Stimulated activated CD4-positive, alpha-beta T cell treated with anti-CD3 and anti-CD28 coated beads, Interleukin-1b, Interleukin-23, amount 100 ng/mL, for 24 hours (primary cell): ENCODE data around the gene GJA1.

Source experiments
- DNase-seq, 4 experiments: peaks; one replicate each; pipeline ENCODE4 v3.0.0-alpha.2; 2020; ENCODE audit warnings: low read depth in 4 of 4, low spot score in 1 of 4

GJA1 gene

GRCh38 chr6:121482751-121483150 is 47.3 kb downstream of the GJA1 start:
- DNase-seq: no peak

- no peak for DNase-seq
These were observed 49.9 kb downstream of the GJA1 start for GRCh38 chr6:121485359-121485811.

- DNase-seq: no peak
These were observed 56.1 kb downstream of the GJA1 start for GRCh38 chr6:121491576-121491975.

- DNase-seq: no peak
These were observed 57.1 kb downstream of the GJA1 start for GRCh38 chr6:121492536-121492935.

- no peak for DNase-seq
These were observed 62.5 kb downstream of the GJA1 start for GRCh38 chr6:121497970-121498375.

GRCh38 chr6:121498481-121499276 is 63.2 kb downstream of the GJA1 start:
- no peak for DNase-seq
